Activated naive CD4-positive, alpha-beta T cell treated with anti-CD3 and anti-CD28 coated beads, Interleukin-2, amount 50 U/mL, for 24 hours (primary cell): ENCODE data around the gene IFNW1.
"Not testable (repeated sequence)": the region's sequence is repeated elsewhere in the genome, so short reads cannot be mapped to it uniquely, and the experiment has no call there.

ENCODE experiments used
- H3K27ac Mint-ChIP-seq: one replicate; pipeline ENCODE4 v1.8.0; 2021; ENCODE audit warnings: mild to moderate bottlenecking, mixed read lengths
- H3K27me3 Mint-ChIP-seq: one replicate; pipeline ENCODE4 v1.8.0; 2021; ENCODE audit warnings: mixed read lengths
- H3K36me3 Mint-ChIP-seq: one replicate; pipeline ENCODE4 v1.8.0; 2021; ENCODE audit warnings: mixed read lengths
- H3K4me1 Mint-ChIP-seq: one replicate; pipeline ENCODE4 v1.8.0; 2021; ENCODE audit warnings: mixed read lengths
- H3K4me3 Mint-ChIP-seq: one replicate; pipeline ENCODE4 v1.8.0; 2021; ENCODE audit warnings: mild to moderate bottlenecking, mixed read lengths
- H3K9me3 Mint-ChIP-seq: one replicate; pipeline ENCODE4 v1.8.0; 2021; ENCODE audit warnings: mixed read lengths

Gene IFNW1

GRCh38 chr9:21141427-21141882 lies at the start of gene IFNW1:
TSS of gene IFNW1 (minus strand) at chr9:21141832. CDS start at chr9:21141570, 262 bp downstream.
- Mint-ChIP-seq H3K4me3 (no peak within 1 kb of the TSS), H3K9me3 (no peaks in the 10 kb centered on the region), H3K27ac (no peak within 1 kb of the TSS), H3K4me1 (peaks cover 20% of the 10 kb centered on the region), H3K27me3 (no peaks in the 10 kb centered on the region), H3K36me3 (no peaks in the 10 kb centered on the region)

- not testable (repeated sequence) for H3K27ac Mint-ChIP-seq, H3K27me3 Mint-ChIP-seq, H3K4me3 Mint-ChIP-seq, H3K9me3 Mint-ChIP-seq, H3K36me3 Mint-ChIP-seq
- H3K4me1 Mint-ChIP-seq, result peaks cover 12% of the 10 kb centered on the region
Observed at GRCh38 chr9:21187487-21187886, 45.9 kb upstream of the IFNW1 start, which contains the start of gene IFNA4. TSS of gene IFNA4 (minus strand) at chr9:21187587. CDS start at chr9:21187531, 56 bp downstream.

GRCh38 chr9:21182810-21183736 lies 41.4 kb upstream of the IFNW1 start:
- peaks cover 12% of the 10 kb centered on the region for H3K4me1 Mint-ChIP-seq
- H3K27me3 Mint-ChIP-seq, H3K36me3 Mint-ChIP-seq, H3K27ac Mint-ChIP-seq, H3K4me3 Mint-ChIP-seq, H3K9me3 Mint-ChIP-seq: not testable (repeated sequence)

GRCh38 chr9:21174671-21175070 lies 33.0 kb upstream of the IFNW1 start:
- H3K4me1 Mint-ChIP-seq, result no peaks in the 10 kb centered on the region
- H3K9me3 Mint-ChIP-seq, result no peaks in the 10 kb centered on the region
- no peaks in the 10 kb centered on the region for H3K27me3 Mint-ChIP-seq
- H3K27ac Mint-ChIP-seq, result no peak overlapping the region
- no peaks in the 10 kb centered on the region for H3K36me3 Mint-ChIP-seq
- no peak overlapping the region for H3K4me3 Mint-ChIP-seq

- H3K27me3 Mint-ChIP-seq, result peaks cover 1% of the 10 kb centered on the region
Observed at GRCh38 chr9:21172156-21172555, 30.5 kb upstream of the IFNW1 start.

GRCh38 chr9:21171351-21171750 lies 29.7 kb upstream of the IFNW1 start:
- Mint-ChIP-seq H3K4me3 (no peak overlapping the region), H3K27me3 (peaks cover 1% of the 10 kb centered on the region), H3K9me3 (no peaks in the 10 kb centered on the region), H3K4me1 (no peaks in the 10 kb centered on the region), H3K36me3 (no peaks in the 10 kb centered on the region), H3K27ac (no peak overlapping the region)

More at GRCh38 chr9:21172156-21172555, 30.5 kb upstream of the IFNW1 start:
- no peaks in the 10 kb centered on the region for H3K9me3 Mint-ChIP-seq
- H3K36me3 Mint-ChIP-seq, result no peaks in the 10 kb centered on the region
- H3K27ac Mint-ChIP-seq, result no peak overlapping the region
- H3K4me1 Mint-ChIP-seq, result no peaks in the 10 kb centered on the region
- no peak overlapping the region for H3K4me3 Mint-ChIP-seq

GRCh38 chr9:21166560-21166959 lies 24.9 kb upstream of the IFNW1 start, which contains the start of gene IFNA21:
TSS of gene IFNA21 (minus strand) at chr9:21166660. CDS start at chr9:21166612, 48 bp downstream.
- H3K9me3 Mint-ChIP-seq, H3K4me3 Mint-ChIP-seq, H3K27me3 Mint-ChIP-seq, H3K36me3 Mint-ChIP-seq, H3K27ac Mint-ChIP-seq, H3K4me1 Mint-ChIP-seq: not testable (repeated sequence)

GRCh38 chr9:21165516-21165915 lies 23.9 kb upstream of the IFNW1 start:
- Mint-ChIP-seq H3K4me1 (peaks cover 20% of the 10 kb centered on the region), H3K27me3 (peaks cover 1% of the 10 kb centered on the region), H3K27ac (no peak overlapping the region), H3K36me3 (no peaks in the 10 kb centered on the region), H3K9me3 (no peaks in the 10 kb centered on the region), H3K4me3 (no peak overlapping the region)

GRCh38 chr9:21160178-21160577 lies 18.5 kb upstream of the IFNW1 start:
- no peaks in the 10 kb centered on the region for H3K27me3 Mint-ChIP-seq
- H3K27ac Mint-ChIP-seq, result no peak overlapping the region

GRCh38 chr9:21155501-21155900 lies 13.9 kb upstream of the IFNW1 start:
- no peak overlapping the region for H3K4me3 Mint-ChIP-seq
- H3K27me3 Mint-ChIP-seq, result no peaks in the 10 kb centered on the region
- H3K4me1 Mint-ChIP-seq, result peaks cover 19% of the 10 kb centered on the region
- H3K27ac Mint-ChIP-seq, result no peak overlapping the region
- H3K36me3 Mint-ChIP-seq, result no peaks in the 10 kb centered on the region
- H3K9me3 Mint-ChIP-seq, result no peaks in the 10 kb centered on the region

More at GRCh38 chr9:21160178-21160577, 18.5 kb upstream of the IFNW1 start:
- no peaks in the 10 kb centered on the region for H3K9me3 Mint-ChIP-seq
- H3K4me1 Mint-ChIP-seq, result peaks cover 35% of the 10 kb centered on the region
- H3K36me3 Mint-ChIP-seq, result no peaks in the 10 kb centered on the region
- peak overlapping the region; percentile 6 for H3K4me3 Mint-ChIP-seq

- Mint-ChIP-seq H3K27ac (no peak overlapping the region), H3K9me3 (no peaks in the 10 kb centered on the region), H3K27me3 (no peaks in the 10 kb centered on the region), H3K4me3 (no peak overlapping the region), H3K4me1 (peaks cover 7% of the 10 kb centered on the region), H3K36me3 (peaks cover under 1% of the 10 kb centered on the region)
Observed at GRCh38 chr9:21154018-21154608, 12.5 kb upstream of the IFNW1 start.

- H3K27ac Mint-ChIP-seq, result no peak overlapping the region
- H3K4me3 Mint-ChIP-seq, result no peak overlapping the region
- H3K27me3 Mint-ChIP-seq, result no peaks in the 10 kb centered on the region
- H3K9me3 Mint-ChIP-seq, result no peaks in the 10 kb centered on the region
- peaks cover 2% of the 10 kb centered on the region for H3K36me3 Mint-ChIP-seq
- H3K4me1 Mint-ChIP-seq, result peaks cover 4% of the 10 kb centered on the region
Observed at GRCh38 chr9:21153336-21154017, 11.8 kb upstream of the IFNW1 start.

GRCh38 chr9:21144603-21145002 lies 3.0 kb upstream of the IFNW1 start:
- Mint-ChIP-seq H3K36me3 (peaks cover 12% of the 10 kb centered on the region), H3K27me3 (no peaks in the 10 kb centered on the region), H3K9me3 (peaks cover 15% of the 10 kb centered on the region), H3K4me1 (peaks cover 20% of the 10 kb centered on the region), H3K4me3 (no peak overlapping the region), H3K27ac (peak overlapping the region; percentile 71)

- Mint-ChIP-seq H3K27ac (no peak overlapping the region), H3K27me3 (peaks cover 1% of the 10 kb centered on the region), H3K4me1 (peaks cover 10% of the 10 kb centered on the region), H3K36me3 (no peaks in the 10 kb centered on the region), H3K9me3 (no peaks in the 10 kb centered on the region), H3K4me3 (no peak overlapping the region)
Observed at GRCh38 chr9:21137020-21137419, 4.6 kb downstream of the IFNW1 start.

GRCh38 chr9:21135736-21136135 lies 5.9 kb downstream of the IFNW1 start:
- Mint-ChIP-seq H3K27me3 (peaks cover 1% of the 10 kb centered on the region), H3K27ac (no peak overlapping the region), H3K36me3 (no peaks in the 10 kb centered on the region), H3K4me3 (no peak overlapping the region), H3K4me1 (peaks cover under 1% of the 10 kb centered on the region), H3K9me3 (no peaks in the 10 kb centered on the region)
